Raji (cell line): ENCODE measurements around the gene AMOTL1.

Experiments
- POLR2A ChIP-seq: IDR thresholded peaks from 2 replicates; pipeline ENCODE4 v1.6.1; 2011; ENCODE audit warnings: low read depth, low read length, control low read depth; ENCODE audit not compliant: insufficient read depth

The AMOTL1 gene

GRCh38 chr11:94885133-94885532 lies 117.0 kb downstream of the AMOTL1 start:
- no peak for TF ChIP-seq POLR2A

DNA sequence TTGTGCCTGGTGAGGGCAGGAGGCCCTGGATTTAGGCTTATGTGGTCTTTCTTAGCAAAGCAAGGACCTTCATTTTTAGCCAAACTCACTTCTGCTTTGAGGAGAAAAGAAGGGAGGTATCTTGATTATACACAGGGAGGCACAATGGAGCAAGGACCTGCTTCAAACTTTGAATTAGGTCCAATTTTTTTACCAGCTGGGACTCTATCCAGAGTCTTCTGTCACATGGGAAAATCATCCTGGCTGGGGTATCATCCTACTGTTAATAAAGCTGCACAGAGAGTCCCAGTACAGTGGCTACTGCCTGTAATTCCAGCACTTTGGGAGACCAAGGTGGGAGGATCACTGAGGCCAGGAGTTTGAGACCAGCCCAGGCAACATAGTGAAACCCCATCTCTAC lies 117.4 kb downstream of the AMOTL1 start:
- TF ChIP-seq POLR2A = no peak

DNA sequence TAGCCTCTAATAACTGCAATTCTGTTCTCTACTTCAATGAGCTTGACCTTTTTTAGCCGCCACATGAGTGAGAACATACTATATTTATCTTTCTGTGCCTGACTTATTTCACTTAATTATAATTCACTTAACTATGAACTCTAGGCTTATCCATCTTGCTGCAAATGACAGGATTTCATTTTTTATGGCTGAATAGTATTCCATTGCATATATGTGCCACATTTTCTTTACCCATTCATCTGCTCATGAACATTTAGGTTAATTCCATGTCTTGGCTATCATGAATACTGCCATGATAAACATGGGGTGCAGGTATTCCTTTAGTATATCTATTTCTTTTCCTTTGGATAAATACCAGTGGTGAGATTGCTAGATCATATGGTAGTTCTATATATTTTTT lies 120.0 kb downstream of the AMOTL1 start:
- TF ChIP-seq POLR2A = no peak

- TF ChIP-seq POLR2A = no peak
Measured at GRCh38 chr11:94895451-94895850, 127.3 kb downstream of the AMOTL1 start.

- no peak for TF ChIP-seq POLR2A
Measured at GRCh38 chr11:94895971-94896370, 127.8 kb downstream of the AMOTL1 start.

DNA sequence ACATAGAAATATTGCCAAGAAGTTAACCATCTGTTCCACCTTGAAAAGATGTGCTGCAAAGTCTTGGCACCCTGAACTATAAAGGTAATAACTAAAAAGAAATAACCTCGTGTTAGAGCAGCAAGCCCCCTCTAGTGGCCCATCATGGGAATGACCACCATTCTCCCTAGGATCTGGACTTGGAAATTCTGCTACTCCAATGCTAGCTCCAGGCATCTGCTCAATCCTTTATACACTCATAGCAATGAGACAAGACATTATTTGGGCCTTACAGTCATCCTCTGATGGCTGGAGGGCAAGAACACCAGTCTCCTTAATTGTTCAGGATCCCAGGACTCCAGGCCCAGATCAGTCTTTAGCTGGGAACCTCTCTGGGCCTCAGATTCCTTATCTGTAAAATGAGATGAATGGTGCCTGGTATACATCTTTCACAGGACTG lies 129.2 kb downstream of the AMOTL1 start:
- no peak for TF ChIP-seq POLR2A

DNA sequence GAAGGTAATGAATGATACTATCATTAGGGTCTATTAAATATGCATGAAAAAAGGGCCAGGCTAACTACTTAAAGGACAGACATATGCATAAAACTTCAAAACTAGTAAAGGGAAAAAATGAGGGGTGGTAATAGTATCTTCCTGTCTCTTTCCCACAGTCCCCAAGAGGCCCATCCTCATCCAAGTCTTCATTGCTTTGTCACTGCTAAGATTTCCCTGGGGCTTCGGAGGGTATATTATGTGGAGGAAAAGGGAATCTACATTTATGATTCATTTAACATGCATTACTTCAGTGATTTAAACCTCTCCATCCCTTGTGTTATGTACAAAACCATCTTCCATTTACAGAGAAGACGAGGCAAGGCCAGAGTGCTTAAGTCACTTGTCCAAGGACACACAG lies 139.1 kb downstream of the AMOTL1 start:
- no peak for TF ChIP-seq POLR2A

DNA sequence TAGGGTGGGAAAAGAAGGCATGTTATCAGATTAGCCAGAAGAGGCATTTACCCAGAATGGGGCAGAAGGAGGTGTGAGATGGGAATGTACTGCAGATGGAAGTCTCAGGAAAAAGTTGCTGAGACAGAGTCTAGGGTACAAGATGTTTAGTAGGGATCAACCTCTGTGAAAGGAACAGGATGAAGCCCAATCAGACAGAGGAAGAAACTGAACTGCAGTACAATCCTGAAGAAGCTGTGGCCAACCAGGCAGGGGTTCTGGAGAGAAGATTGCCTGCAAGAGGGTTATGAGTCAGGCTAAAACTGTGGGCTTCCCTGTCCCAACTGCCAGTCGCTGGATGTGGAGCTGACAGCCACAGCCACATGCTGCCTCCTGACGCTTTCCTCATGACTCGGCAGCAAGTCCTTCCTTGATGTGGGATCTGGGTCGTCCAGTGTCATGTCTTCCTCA lies 141.2 kb downstream of the AMOTL1 start:
- TF ChIP-seq POLR2A = no peak

DNA sequence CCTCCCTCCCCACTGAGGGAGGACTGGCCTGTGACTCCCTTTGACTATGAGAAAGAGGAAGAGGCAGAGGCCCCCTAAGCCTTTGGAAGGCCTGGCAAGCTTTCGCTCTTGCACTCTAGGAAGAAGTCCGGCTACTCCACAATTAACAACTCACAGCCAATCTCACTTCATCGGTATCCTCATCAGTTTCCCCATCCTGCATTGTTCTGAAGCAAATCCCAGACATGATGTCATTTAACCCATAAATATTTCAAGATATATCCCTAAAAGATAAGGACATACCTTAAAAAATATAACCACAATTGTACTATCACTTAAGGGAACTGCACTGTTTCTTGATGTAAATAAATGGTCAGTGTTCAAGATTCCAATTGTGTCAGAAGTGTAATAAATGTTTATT lies 142.1 kb downstream of the AMOTL1 start:
- no peak for TF ChIP-seq POLR2A

DNA sequence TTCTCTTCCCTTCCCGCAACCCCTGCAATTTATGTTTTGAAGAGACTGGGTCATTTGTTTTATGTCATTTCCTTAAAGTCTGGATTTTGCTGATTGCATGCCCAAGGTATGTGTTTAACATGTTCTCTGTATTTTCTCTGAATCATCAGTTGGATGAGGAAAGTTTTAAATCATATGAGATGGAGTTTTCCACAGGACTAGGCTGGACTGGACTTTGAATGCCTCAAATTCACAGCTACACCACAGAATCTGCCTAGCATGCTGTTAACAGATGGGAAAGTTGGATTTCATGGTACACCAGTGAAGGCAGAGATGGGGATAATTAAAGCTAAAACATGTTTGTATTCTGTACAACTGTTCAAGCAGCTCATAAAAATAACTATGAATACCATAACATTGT lies 142.6 kb downstream of the AMOTL1 start:
- TF ChIP-seq POLR2A = no peak

DNA sequence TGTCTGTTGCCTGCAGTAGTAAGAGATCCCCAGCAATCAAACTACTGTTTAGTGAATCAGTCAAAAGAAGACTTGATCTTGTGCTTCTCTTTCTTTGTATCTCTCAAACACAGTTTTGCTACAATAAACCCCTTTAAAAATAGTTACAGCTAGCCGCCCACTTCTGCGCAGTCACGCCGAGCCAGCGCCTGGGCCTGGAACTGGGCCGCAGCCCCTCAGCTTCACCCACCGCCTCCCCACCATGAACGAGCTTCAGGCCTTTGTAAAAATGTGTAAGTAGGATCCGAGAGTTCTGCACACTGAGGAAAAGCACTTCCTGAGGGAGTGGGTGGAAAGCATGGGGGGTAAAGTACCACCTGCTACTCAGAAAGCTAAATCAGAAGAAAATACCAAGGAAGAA lies 144.7 kb downstream of the AMOTL1 start:
- no peak for TF ChIP-seq POLR2A

GRCh38 chr11:94920311-94920710 lies 152.2 kb downstream of the AMOTL1 start:
- TF ChIP-seq POLR2A = no peak

DNA sequence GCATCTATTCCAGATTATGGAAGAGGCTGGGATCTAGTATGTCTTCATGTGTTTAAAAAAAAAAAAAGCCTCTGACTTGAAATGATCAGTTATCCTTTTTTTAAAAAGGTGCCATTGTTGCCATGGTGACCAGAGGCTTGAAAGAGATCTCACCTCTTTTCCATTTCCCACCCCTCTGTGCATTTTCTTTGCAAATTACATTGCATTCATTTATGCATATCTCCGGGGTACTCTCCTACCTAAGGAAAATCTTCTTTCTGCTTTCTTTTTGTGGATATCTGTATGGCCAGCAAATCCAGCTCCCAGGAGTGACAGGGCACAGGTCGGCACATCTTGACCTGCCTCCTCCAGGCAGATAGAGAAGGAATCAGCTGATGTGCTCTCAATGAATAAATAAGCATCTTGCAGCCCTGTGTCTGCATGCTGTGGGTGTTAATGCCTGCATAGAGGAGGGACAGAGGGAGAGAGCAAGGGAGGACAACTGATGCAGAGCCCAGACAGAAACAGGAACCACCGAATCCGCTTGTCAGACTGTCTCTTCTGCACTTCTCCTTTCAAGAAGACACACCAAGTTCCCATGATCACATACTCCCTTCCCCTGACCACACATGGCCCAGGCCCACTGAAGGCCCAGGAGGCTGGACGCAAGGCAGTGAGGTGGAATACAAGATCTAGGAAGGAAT lies 154.3 kb downstream of the AMOTL1 start:
- TF ChIP-seq POLR2A = no peak

- TF ChIP-seq POLR2A = no peak
Measured at GRCh38 chr11:94923004-94923334, 154.8 kb downstream of the AMOTL1 start.

- no peak for TF ChIP-seq POLR2A
Measured at GRCh38 chr11:94924171-94924572, 156.0 kb downstream of the AMOTL1 start.

- TF ChIP-seq POLR2A = no peak
Measured at GRCh38 chr11:94924612-94925011, 156.5 kb downstream of the AMOTL1 start.

DNA sequence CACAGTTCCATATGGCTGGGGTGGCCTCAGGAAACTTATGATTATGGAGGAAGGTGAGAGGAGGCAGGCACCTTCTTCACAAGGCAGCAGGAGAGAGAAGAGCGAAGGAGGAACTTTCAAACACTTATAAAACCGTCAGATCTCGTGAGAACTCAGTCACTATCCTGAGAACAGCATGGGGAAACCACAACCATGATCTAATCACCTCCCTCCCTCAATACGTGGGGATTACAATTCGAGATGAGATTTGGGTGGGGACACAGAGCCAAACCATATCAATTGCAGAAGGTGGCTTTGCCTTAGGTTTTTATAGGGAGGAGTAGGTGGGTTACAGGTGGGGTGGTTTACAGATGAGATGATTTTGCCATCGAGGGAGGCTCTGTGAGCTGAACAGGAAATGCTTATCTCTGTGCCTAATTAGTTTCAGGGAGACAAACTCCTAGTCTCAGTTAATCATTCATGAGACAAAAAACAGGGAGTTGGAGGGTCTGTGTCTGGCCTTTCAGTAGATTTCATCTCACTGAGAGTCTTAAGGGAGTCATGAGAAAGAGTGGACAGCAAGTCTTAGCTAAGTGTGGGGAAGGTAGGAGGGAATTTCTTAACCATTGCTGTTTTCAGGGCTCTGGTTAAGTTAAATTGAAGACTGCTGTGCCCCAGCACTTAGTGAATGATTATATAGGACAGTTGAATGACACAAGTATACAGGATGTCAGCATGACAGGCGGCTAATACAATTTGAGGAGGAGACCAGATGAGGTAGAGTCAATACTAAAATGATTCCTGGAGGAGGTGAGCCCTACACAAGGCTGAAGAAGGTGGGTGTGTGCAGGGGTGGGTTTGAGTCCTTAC lies 157.5 kb downstream of the AMOTL1 start:
- TF ChIP-seq POLR2A = no peak

DNA sequence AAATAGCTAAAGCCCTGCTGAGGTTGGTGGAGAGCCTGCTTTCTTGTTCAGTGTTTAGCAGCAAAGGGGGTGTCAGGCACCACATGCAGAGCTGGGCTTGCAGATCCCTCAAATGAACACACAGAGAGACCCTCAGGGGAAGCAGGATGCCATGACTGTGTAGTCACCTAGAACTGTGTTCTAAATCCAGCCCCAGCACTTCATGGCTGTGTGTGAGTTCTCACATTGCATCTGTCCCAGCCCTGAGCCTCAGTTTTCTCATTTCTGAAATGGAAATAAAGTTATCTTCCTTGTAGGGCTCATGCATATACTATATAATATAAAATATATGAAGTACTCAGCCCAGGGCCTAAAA lies 158.1 kb downstream of the AMOTL1 start:
- TF ChIP-seq POLR2A = no peak
